MM.1S (cell line): ENCODE results near the gene RAMP3.

ENCODE experiments used
- DNase-seq: peaks from one replicate; pipeline ENCODE4 v3.0.0-alpha.2; 2015
- H2AFZ ChIP-seq: fragments of 300-600 bp; sonication (generic); 2 replicates; pipeline ENCODE4 v1.6.0; 2016; ENCODE audit warnings: antibody characterized with exemption, low read length
- H3F3A ChIP-seq: fragments of 300-600 bp; sonication (generic); 2 replicates; pipeline ENCODE4 v1.6.1; 2016; ENCODE audit warnings: mild to moderate bottlenecking, antibody characterized with exemption, low read length, moderate library complexity, mixed read lengths; ENCODE audit not compliant: insufficient read depth
- H3K27ac ChIP-seq: fragments of 300-600 bp; sonication (generic); 2 replicates; pipeline ENCODE4 v1.5.1; 2016; ENCODE audit warnings: mild to moderate bottlenecking, low read length
- H3K27me3 ChIP-seq: fragments of 300-600 bp; sonication (generic); replicated peaks from 2 replicates; pipeline ENCODE4 v1.6.0; 2016; ENCODE audit warnings: low read length; ENCODE audit not compliant: insufficient read depth
- H3K36me3 ChIP-seq: fragments of 300-600 bp; sonication (generic); replicated peaks from 2 replicates; pipeline ENCODE4 v1.6.1; 2016; ENCODE audit warnings: mild to moderate bottlenecking, low read length, mixed read lengths; ENCODE audit not compliant: insufficient read depth
- H3K4me1 ChIP-seq: fragments of 300-600 bp; sonication (generic); 2 replicates; pipeline ENCODE4 v1.6.1; 2016; ENCODE audit warnings: low read length, mixed read lengths
- H3K4me2 ChIP-seq: fragments of 300-600 bp; sonication (generic); 2 replicates; pipeline ENCODE4 v1.6.0; 2016; ENCODE audit warnings: low read depth, low read length
- H3K4me3 ChIP-seq: fragments of 300-600 bp; sonication (generic); 2 replicates; pipeline ENCODE4 v1.5.1; 2016; ENCODE audit warnings: low read length, mixed read lengths
- H3K79me2 ChIP-seq: fragments of 300-600 bp; sonication (generic); 2 replicates; pipeline ENCODE4 v1.6.1; 2016; ENCODE audit warnings: mixed run types, low read length, mixed read lengths
- H3K9ac ChIP-seq: fragments of 300-600 bp; sonication (generic); 2 replicates; pipeline ENCODE4 v1.6.1; 2016; ENCODE audit warnings: low read length, mixed read lengths
- H3K9me2 ChIP-seq: fragments of 300-600 bp; sonication (generic); replicated peaks from 2 replicates; pipeline ENCODE4 v1.6.1; 2016; ENCODE audit warnings: mild to moderate bottlenecking, low read length, mixed read lengths; ENCODE audit not compliant: insufficient read depth
- H3K9me3 ChIP-seq: fragments of 300-600 bp; sonication (generic); replicated peaks from 2 replicates; pipeline ENCODE4 v1.6.1; 2016; ENCODE audit warnings: mild to moderate bottlenecking, low read length, mixed read lengths; ENCODE audit not compliant: insufficient read depth
- H4K20me1 ChIP-seq: fragments of 300-600 bp; sonication (generic); 2 replicates; pipeline ENCODE4 v1.6.1; 2016; ENCODE audit warnings: mild to moderate bottlenecking, low read length, moderate library complexity, mixed read lengths; ENCODE audit not compliant: insufficient read depth
- CTCF ChIP-seq: fragments of 300-600 bp; sonication (generic); IDR thresholded peaks from 2 replicates; pipeline ENCODE4 v1.5.1; 2016; ENCODE audit warnings: antibody characterized with exemption, low read length, mixed read lengths
- EZH2 ChIP-seq: fragments of 300-600 bp; sonication (generic); optimal IDR thresholded peaks from 2 replicates; pipeline ENCODE3; 2017; ENCODE audit warnings: low read depth, mild to moderate bottlenecking, antibody characterized with exemption, low read length, mixed read lengths
- EZH2phosphoT487 ChIP-seq: fragments of 300-600 bp; sonication (generic); IDR thresholded peaks from 2 replicates; pipeline ENCODE4 v1.6.1; 2018; ENCODE audit warnings: antibody characterized with exemption, low read length

Gene RAMP3

GRCh38 chr7:45187946-45188411 lies 30.4 kb downstream of the RAMP3 start:
- Histone ChIP-seq H3K27me3 (no peaks in the 10 kb centered on the region), H3K4me1 (no peaks in the 10 kb centered on the region), H2AFZ (no peak overlapping the region), H3K36me3 (no peaks in the 10 kb centered on the region), H3K9me3 (no peaks in the 10 kb centered on the region), H3K4me3 (no peak overlapping the region), H3K9ac (no peak overlapping the region), H3K4me2 (no peak overlapping the region), H4K20me1 (no peaks in the 10 kb centered on the region), H3K79me2 (no peaks in the 10 kb centered on the region), H3K27ac (no peak overlapping the region), H3F3A (no peaks in the 10 kb centered on the region), H3K9me2 (no peaks in the 10 kb centered on the region)
- no peak for DNase-seq
- TF ChIP-seq EZH2, result no peak
- TF ChIP-seq CTCF, result no peak
- TF ChIP-seq EZH2phosphoT487, result no peak

GRCh38 chr7:45188736-45189135 lies 31.1 kb downstream of the RAMP3 start:
- H3K27ac ChIP-seq, result no peak overlapping the region
- no peaks in the 10 kb centered on the region for H3K4me1 ChIP-seq
- no peak overlapping the region for H3K4me2 ChIP-seq
- H3K9me3 ChIP-seq, result no peaks in the 10 kb centered on the region
- H3K27me3 ChIP-seq, result no peaks in the 10 kb centered on the region
- H2AFZ ChIP-seq, result no peak overlapping the region
- no peak overlapping the region for H3K4me3 ChIP-seq
- TF ChIP-seq CTCF (no peak), EZH2 (no peak), EZH2phosphoT487 (no peak)
- H3K9me2 ChIP-seq, result no peaks in the 10 kb centered on the region
- H3K9ac ChIP-seq, result no peak overlapping the region
- no peak for DNase-seq
- no peaks in the 10 kb centered on the region for H3K79me2 ChIP-seq
- no peaks in the 10 kb centered on the region for H3K36me3 ChIP-seq
- H4K20me1 ChIP-seq, result no peaks in the 10 kb centered on the region
- H3F3A ChIP-seq, result no peaks in the 10 kb centered on the region

GRCh38 chr7:45189151-45189970 lies 31.8 kb downstream of the RAMP3 start:
- no peak overlapping the region for H2AFZ ChIP-seq
- no peaks in the 10 kb centered on the region for H3K4me1 ChIP-seq
- H4K20me1 ChIP-seq, result no peaks in the 10 kb centered on the region
- DNase-seq, result no peak
- H3K27me3 ChIP-seq, result no peaks in the 10 kb centered on the region
- H3K27ac ChIP-seq, result no peak overlapping the region
- no peaks in the 10 kb centered on the region for H3F3A ChIP-seq
- H3K9ac ChIP-seq, result no peak overlapping the region
- H3K36me3 ChIP-seq, result no peaks in the 10 kb centered on the region
- no peaks in the 10 kb centered on the region for H3K9me3 ChIP-seq
- TF ChIP-seq EZH2 (no peak), CTCF (no peak), EZH2phosphoT487 (no peak)
- H3K4me3 ChIP-seq, result no peak overlapping the region
- H3K4me2 ChIP-seq, result no peak overlapping the region
- no peaks in the 10 kb centered on the region for H3K79me2 ChIP-seq
- H3K9me2 ChIP-seq, result no peaks in the 10 kb centered on the region
